Measurements from ENCODE around the gene LIME1. TPM values are rescaled to one million over a fixed set of nuclear protein-coding genes. Genes with fewer than 3 reads are reported as not detected.

Gene LIME1
- total RNA-seq, 1 donor from 2014 or later: 8.1 TPM

DNA sequence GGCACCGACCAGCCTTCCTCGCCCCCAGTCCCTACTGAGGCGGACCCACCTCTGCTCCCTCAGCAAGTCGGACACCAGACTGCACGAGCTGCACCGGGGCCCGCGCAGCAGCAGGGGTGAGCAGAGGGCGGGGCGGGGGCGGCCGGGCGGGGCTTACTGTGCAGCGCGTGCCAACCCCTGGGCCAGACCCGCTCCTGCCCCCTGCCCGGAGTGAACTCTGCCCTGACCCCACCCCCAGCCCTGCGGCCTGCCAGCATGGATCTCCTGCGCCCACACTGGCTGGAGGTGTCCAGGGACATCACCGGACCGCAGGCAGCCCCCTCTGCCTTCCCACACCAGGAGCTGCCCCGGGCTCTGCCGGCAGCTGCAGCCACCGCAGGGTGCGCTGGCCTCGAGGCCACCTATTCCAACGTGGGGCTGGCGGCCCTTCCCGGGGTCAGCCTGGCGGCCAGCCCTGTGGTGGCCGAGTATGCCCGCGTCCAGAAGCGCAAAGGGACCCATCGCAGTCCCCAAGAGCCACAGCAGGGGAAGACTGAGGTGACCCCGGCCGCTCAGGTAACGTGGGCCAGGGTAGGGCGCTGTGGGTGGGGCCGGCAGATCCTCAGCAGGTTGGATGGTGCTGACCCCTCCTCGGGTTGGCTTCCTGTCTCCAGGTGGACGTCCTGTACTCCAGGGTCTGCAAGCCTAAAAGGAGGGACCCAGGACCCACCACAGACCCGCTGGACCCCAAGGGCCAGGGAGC is 1.7 kb downstream of the LIME1 start:
- peaks cover 16% of the 10 kb centered on the region for H3K36me3 Mint-ChIP-seq (ENCODE audit: low read depth, unreplicated experiment)
- H3K4me3 Mint-ChIP-seq (ENCODE audit: unreplicated experiment): no peak overlapping the region
- peaks cover 18% of the 10 kb centered on the region for H3K27me3 Mint-ChIP-seq (ENCODE audit: unreplicated experiment)
- no peak overlapping the region for H3K27ac Mint-ChIP-seq (ENCODE audit: unreplicated experiment)
- DNase-seq (ENCODE audit: low spot score): peak; percentile 14
- no peak for TF ChIP-seq CTCF (IDR thresholded peaks at IDR 0.05; ENCODE audit: unreplicated experiment)
- H3K9me3 Mint-ChIP-seq (ENCODE audit: unreplicated experiment): no peaks in the 10 kb centered on the region
- H3K4me1 Mint-ChIP-seq (ENCODE audit: unreplicated experiment): no peaks in the 10 kb centered on the region

GRCh38 chr20:63738687-63739129 is 2.2 kb downstream of the LIME1 start:
- peaks cover 17% of the 10 kb centered on the region for H3K36me3 Mint-ChIP-seq (ENCODE audit: low read depth, unreplicated experiment)
- H3K9me3 Mint-ChIP-seq (ENCODE audit: unreplicated experiment): no peaks in the 10 kb centered on the region
- no peaks in the 10 kb centered on the region for H3K4me1 Mint-ChIP-seq (ENCODE audit: unreplicated experiment)
- TF ChIP-seq CTCF (IDR thresholded peaks at IDR 0.05; ENCODE audit: unreplicated experiment): no peak
- H3K4me3 Mint-ChIP-seq (ENCODE audit: unreplicated experiment): no peak overlapping the region
- H3K27me3 Mint-ChIP-seq (ENCODE audit: unreplicated experiment): peaks cover 16% of the 10 kb centered on the region
- no peak overlapping the region for H3K27ac Mint-ChIP-seq (ENCODE audit: unreplicated experiment)
- peak; percentile 60 for DNase-seq (ENCODE audit: low spot score)

DNA sequence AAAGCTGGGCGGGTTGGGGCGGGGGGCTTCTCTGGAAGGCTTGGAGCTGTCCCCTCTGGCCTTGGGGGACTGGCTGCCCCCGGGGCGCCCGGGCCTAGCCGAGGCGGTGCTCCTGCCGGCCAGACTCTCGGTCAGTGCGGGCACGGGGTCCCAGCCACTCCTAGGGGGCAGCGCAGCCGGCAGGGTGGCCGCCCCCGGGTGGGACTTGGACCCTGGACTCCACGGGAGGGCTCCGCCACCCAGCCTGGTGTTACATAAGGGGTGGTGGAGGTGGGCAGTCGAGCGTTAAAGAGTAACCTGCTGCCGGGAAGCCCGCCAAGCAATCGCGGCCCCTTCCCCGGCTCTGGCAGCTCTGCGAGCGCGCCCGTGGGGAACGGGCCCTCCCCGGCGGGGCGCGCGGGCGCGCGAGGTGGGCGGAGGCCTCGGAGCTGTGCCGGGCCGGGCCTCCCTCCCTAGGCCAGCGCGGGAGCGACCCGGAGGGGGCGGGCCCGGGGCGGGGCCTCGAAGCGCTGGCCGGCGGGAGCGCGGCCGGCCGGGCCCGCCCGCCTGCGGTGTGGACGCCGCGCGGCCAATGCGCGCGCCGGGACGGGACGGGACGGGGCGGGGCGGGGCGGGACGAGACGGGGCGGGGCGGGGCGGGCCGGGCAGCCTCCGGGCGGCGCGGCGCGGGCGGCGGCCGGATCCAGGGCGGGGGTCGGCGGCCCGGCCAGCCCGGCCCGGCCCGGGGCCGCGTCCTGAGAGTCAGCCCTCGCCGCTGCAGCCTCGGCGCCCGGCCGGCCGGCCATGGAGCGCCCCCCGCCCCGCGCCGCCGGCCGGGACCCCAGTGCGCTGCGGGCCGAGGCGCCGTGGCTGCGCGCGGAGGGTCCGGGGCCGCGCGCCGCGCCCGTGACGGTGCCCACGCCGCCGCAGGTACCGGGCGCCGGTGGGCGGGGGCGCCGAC is 2.9 kb downstream of the LIME1 start, which contains the start of gene SLC2A4RG:
Gene SLC2A4RG (plus strand): TSS at position 647 of the 940 bp plus-strand sequence. CDS start 137 bp downstream, at position 784.
- Mint-ChIP-seq H3K36me3 (ENCODE audit: low read depth, unreplicated experiment) (peaks cover 13% of the 10 kb centered on the region), H3K4me3 (ENCODE audit: unreplicated experiment) (no peak within 1 kb of the TSS), H3K27ac (ENCODE audit: unreplicated experiment) (no peak within 1 kb of the TSS), H3K4me1 (ENCODE audit: unreplicated experiment) (no peaks in the 10 kb centered on the region), H3K27me3 (ENCODE audit: unreplicated experiment) (peaks cover 13% of the 10 kb centered on the region), H3K9me3 (ENCODE audit: unreplicated experiment) (no peaks in the 10 kb centered on the region)
- no peak for TF ChIP-seq CTCF (IDR thresholded peaks at IDR 0.05; ENCODE audit: unreplicated experiment)
- DNase-seq (ENCODE audit: low spot score): peak; percentile 75

DNA sequence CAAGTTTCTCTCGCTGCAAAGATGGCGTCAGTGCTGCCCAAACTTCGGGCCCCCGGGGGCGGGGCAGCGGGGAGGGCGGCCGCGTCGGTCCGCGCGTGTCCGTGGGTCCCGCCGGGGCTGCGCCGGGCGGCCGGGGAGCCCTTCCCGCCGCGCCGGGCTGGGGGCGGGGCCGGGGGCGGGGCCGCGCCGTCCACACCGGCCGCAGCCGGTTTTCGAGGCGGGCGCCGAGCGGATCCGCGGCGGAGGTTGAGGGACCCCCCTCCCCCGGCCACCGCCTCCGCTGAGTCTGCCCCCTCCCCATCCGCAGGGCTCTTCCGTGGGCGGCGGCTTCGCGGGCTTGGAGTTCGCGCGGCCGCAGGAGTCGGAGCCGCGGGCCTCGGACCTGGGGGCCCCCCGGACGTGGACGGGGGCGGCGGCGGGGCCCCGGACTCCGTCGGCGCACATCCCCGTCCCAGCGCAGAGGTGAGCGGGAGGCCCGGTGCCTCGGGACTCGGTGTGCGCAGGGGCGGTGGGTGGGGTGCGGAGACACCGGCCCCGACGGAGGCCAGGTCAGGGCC is 3.7 kb downstream of the LIME1 start:
- H3K9me3 Mint-ChIP-seq (ENCODE audit: unreplicated experiment): no peaks in the 10 kb centered on the region
- H3K27ac Mint-ChIP-seq (ENCODE audit: unreplicated experiment): no peak overlapping the region
- peak; percentile 52 for DNase-seq (ENCODE audit: low spot score)
- peaks cover 15% of the 10 kb centered on the region for H3K27me3 Mint-ChIP-seq (ENCODE audit: unreplicated experiment)
- H3K4me3 Mint-ChIP-seq (ENCODE audit: unreplicated experiment): no peak overlapping the region
- H3K36me3 Mint-ChIP-seq (ENCODE audit: low read depth, unreplicated experiment): peaks cover 14% of the 10 kb centered on the region
- no peaks in the 10 kb centered on the region for H3K4me1 Mint-ChIP-seq (ENCODE audit: unreplicated experiment)
- TF ChIP-seq CTCF (IDR thresholded peaks at IDR 0.05; ENCODE audit: unreplicated experiment): no peak

Data from endothelial cell (in vitro differentiated cells).